Measurements from ENCODE around the gene CAMK2D.
A peak's percentile ranks its signal among the peaks of the same experiment; 100 is the strongest.

Gene CAMK2D

DNA sequence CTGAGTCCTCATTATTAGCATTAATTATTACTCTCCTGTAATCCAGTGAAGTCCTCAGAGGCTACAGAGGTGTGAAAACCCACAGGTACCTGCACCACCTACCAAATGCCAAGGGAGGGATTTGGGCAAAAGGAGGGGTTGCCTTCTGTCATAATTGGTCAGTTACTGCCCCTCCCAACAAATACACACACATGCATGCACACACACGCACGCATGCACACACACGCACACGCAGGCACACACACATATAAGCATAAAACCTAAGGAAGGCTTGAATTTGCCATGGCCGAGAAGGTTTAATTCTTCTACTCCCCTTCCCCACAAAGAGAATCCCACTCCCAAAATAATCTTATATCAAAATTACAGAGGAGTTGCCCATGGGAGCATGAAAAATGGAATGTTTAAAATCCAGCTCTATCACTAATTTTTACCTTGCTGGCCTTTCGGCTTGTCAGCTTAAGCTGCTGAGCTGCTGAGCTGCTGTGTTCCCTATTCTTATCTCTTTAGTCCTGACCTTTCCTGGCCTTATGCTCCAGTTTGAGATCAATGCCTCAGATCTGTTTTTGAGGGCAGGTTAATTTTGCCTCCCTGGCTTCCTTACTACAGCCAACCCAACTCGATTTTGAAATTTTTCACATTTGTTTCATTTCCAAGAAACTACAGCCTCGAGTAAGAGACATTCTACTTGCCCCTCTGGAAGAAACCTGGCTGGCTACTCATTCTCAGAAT is 95.0 kb downstream of the CAMK2D start:
- H3K27ac ChIP-seq (ENCODE audit: low read depth, low read length): no peak overlapping the region
- H2BK15ac ChIP-seq (replicated peaks; ENCODE audit: low read depth): no peak overlapping the region
- no peak overlapping the region for H3K9ac ChIP-seq (ENCODE audit: low read length)
- no peak overlapping the region for H3K4me2 ChIP-seq (ENCODE audit: low read length)
- no peak overlapping the region for H3K18ac ChIP-seq (ENCODE audit: low read length)
- no peaks in the 10 kb centered on the region for H3K79me1 ChIP-seq (ENCODE audit: low read length)
- no peaks in the 10 kb centered on the region for H3K79me2 ChIP-seq (ENCODE audit: control insufficient read depth, insufficient read depth, low read length)
- H3K36me3 ChIP-seq (ENCODE audit: control insufficient read depth, insufficient read depth, low read length): no peaks in the 10 kb centered on the region
- peaks cover 2% of the 10 kb centered on the region for H3K4me1 ChIP-seq (ENCODE audit: control insufficient read depth, low read depth, low read length)
- H4K5ac ChIP-seq (ENCODE audit: low read length): no peak overlapping the region
- H3K27me3 ChIP-seq (ENCODE audit: insufficient read depth, low read length, poor library complexity): no peaks in the 10 kb centered on the region
- H4K8ac ChIP-seq (ENCODE audit: low read depth, low read length): no peak overlapping the region
- H2BK120ac ChIP-seq (ENCODE audit: low read depth, low read length): no peak overlapping the region
- no peak overlapping the region for H2BK5ac ChIP-seq (ENCODE audit: low read length)
- H3K4me3 ChIP-seq (ENCODE audit: low read length): no peak overlapping the region
- no peak overlapping the region for H2AK5ac ChIP-seq (ENCODE audit: low read length)
- no CpG with 5 or more reads among the region's 8 CpGs for WGBS (ENCODE audit: extremely low coverage, insufficient coverage, low lambda C conversion rate)
- no peak overlapping the region for H3K23ac ChIP-seq (ENCODE audit: low read length)
- no peak for DNase-seq
- H3K56ac ChIP-seq (ENCODE audit: low read length): no peak overlapping the region
- no peak overlapping the region for H3K4ac ChIP-seq (ENCODE audit: low read depth, low read length)

DNA sequence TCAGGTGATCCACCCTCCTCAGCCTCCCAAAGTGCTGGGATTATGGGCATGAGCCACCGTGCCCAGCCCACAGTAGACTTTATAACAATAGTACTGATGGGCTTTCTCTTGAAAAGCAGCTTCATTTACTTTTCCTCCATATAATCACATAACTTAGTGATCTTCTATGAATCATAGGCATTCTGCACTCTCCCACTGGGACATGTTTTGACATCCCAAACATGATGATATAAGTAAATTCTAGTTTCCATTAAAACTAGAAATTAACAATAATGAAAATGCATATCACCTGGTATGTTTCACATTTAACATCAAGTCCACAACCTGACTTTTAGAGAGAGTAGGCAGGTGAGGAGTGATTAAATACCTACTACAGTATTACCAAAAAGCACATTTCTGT is 96.5 kb downstream of the CAMK2D start:
- DNase-seq: no peak
- Histone ChIP-seq H2BK5ac (ENCODE audit: low read length) (no peak overlapping the region), H3K27ac (ENCODE audit: low read depth, low read length) (no peak overlapping the region), H3K23ac (ENCODE audit: low read length) (no peak overlapping the region), H3K4me3 (ENCODE audit: low read length) (no peak overlapping the region), H3K4me2 (ENCODE audit: low read length) (no peak overlapping the region), H4K5ac (ENCODE audit: low read length) (no peak overlapping the region), H3K4me1 (ENCODE audit: control insufficient read depth, low read depth, low read length) (peaks cover 2% of the 10 kb centered on the region), H3K36me3 (ENCODE audit: control insufficient read depth, insufficient read depth, low read length) (no peaks in the 10 kb centered on the region), H2BK15ac (replicated peaks; ENCODE audit: low read depth) (no peak overlapping the region), H2AK5ac (ENCODE audit: low read length) (no peak overlapping the region), H2BK120ac (ENCODE audit: low read depth, low read length) (no peak overlapping the region), H3K4ac (ENCODE audit: low read depth, low read length) (no peak overlapping the region), H3K27me3 (ENCODE audit: insufficient read depth, low read length, poor library complexity) (no peaks in the 10 kb centered on the region), H3K9ac (ENCODE audit: low read length) (no peak overlapping the region), H3K79me1 (ENCODE audit: low read length) (no peaks in the 10 kb centered on the region), H3K18ac (ENCODE audit: low read length) (no peak overlapping the region), H4K8ac (ENCODE audit: low read depth, low read length) (no peak overlapping the region), H3K56ac (ENCODE audit: low read length) (no peak overlapping the region), H3K79me2 (ENCODE audit: control insufficient read depth, insufficient read depth, low read length) (no peaks in the 10 kb centered on the region)
- no CpG with 5 or more reads among the region's 1 CpG for WGBS (ENCODE audit: extremely low coverage, insufficient coverage, low lambda C conversion rate)

DNA sequence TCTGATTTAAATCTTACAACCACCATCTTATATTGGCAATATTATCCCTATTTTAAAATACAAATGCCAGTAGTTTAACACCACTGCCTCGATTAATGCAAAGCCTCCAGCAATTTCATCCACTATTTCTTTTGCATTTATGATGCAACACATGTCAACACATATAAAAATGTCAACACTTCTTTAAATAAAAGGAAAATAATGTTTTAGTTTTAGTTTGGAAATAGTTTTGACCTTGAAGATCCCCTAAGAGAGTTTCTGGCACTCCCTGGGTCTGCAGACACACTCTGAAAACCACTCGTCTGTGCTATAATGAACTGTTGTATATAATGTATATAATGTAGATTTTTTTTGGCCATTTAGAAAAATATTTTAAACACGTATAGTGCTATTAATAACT is 99.0 kb downstream of the CAMK2D start:
- Histone ChIP-seq H4K8ac (ENCODE audit: low read depth, low read length) (no peak overlapping the region), H3K4me2 (ENCODE audit: low read length) (no peak overlapping the region), H2BK5ac (ENCODE audit: low read length) (no peak overlapping the region), H3K4ac (ENCODE audit: low read depth, low read length) (no peak overlapping the region), H2AK5ac (ENCODE audit: low read length) (no peak overlapping the region), H3K18ac (ENCODE audit: low read length) (no peak overlapping the region), H3K79me1 (ENCODE audit: low read length) (no peaks in the 10 kb centered on the region), H3K36me3 (ENCODE audit: control insufficient read depth, insufficient read depth, low read length) (no peaks in the 10 kb centered on the region), H3K9ac (ENCODE audit: low read length) (no peak overlapping the region), H3K27me3 (ENCODE audit: insufficient read depth, low read length, poor library complexity) (no peaks in the 10 kb centered on the region), H3K23ac (ENCODE audit: low read length) (no peak overlapping the region), H2BK120ac (ENCODE audit: low read depth, low read length) (no peak overlapping the region), H3K27ac (ENCODE audit: low read depth, low read length) (no peak overlapping the region), H4K5ac (ENCODE audit: low read length) (no peak overlapping the region), H2BK15ac (replicated peaks; ENCODE audit: low read depth) (no peak overlapping the region), H3K4me1 (ENCODE audit: control insufficient read depth, low read depth, low read length) (peaks cover 5% of the 10 kb centered on the region), H3K56ac (ENCODE audit: low read length) (no peak overlapping the region), H3K79me2 (ENCODE audit: control insufficient read depth, insufficient read depth, low read length) (no peaks in the 10 kb centered on the region), H3K4me3 (ENCODE audit: low read length) (no peak overlapping the region)
- WGBS (ENCODE audit: extremely low coverage, insufficient coverage, low lambda C conversion rate): 100% methylated on average over 1 of the region's 3 CpGs
- no peak for DNase-seq

DNA sequence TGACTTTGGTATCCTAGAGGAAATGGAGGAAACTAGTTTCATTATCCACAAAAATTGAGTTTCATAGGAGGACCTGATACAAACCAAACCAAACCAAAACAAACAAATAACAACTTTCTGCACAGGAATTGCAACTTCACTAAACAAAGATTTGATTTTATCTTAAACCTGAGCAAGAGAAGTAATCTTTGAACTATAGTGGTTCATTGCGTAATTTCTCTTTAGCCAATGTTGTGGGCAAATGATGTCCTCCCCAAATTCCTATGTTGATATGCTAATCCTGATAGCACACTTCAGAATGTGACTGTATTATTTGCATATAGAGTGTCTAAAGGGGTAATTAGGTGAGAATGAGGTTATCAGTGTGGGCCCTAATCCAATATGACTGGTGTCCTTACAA is 102.4 kb downstream of the CAMK2D start:
- no peak overlapping the region for H2AK5ac ChIP-seq (ENCODE audit: low read length)
- H3K9ac ChIP-seq (ENCODE audit: low read length): no peak overlapping the region
- H3K27me3 ChIP-seq (ENCODE audit: insufficient read depth, low read length, poor library complexity): no peaks in the 10 kb centered on the region
- H3K79me2 ChIP-seq (ENCODE audit: control insufficient read depth, insufficient read depth, low read length): no peaks in the 10 kb centered on the region
- no peaks in the 10 kb centered on the region for H3K79me1 ChIP-seq (ENCODE audit: low read length)
- no peak overlapping the region for H2BK5ac ChIP-seq (ENCODE audit: low read length)
- WGBS (ENCODE audit: extremely low coverage, insufficient coverage, low lambda C conversion rate): no CpG with 5 or more reads among the region's 1 CpG
- no peak overlapping the region for H3K4ac ChIP-seq (ENCODE audit: low read depth, low read length)
- H2BK15ac ChIP-seq (replicated peaks; ENCODE audit: low read depth): no peak overlapping the region
- no peak overlapping the region for H3K4me3 ChIP-seq (ENCODE audit: low read length)
- H3K27ac ChIP-seq (ENCODE audit: low read depth, low read length): no peak overlapping the region
- H3K4me1 ChIP-seq (ENCODE audit: control insufficient read depth, low read depth, low read length): peaks cover 4% of the 10 kb centered on the region
- no peak overlapping the region for H3K56ac ChIP-seq (ENCODE audit: low read length)
- no peak overlapping the region for H4K8ac ChIP-seq (ENCODE audit: low read depth, low read length)
- no peak overlapping the region for H3K4me2 ChIP-seq (ENCODE audit: low read length)
- H3K18ac ChIP-seq (ENCODE audit: low read length): no peak overlapping the region
- no peaks in the 10 kb centered on the region for H3K36me3 ChIP-seq (ENCODE audit: control insufficient read depth, insufficient read depth, low read length)
- DNase-seq: peak; percentile 86
- no peak overlapping the region for H2BK120ac ChIP-seq (ENCODE audit: low read depth, low read length)
- H3K23ac ChIP-seq (ENCODE audit: low read length): no peak overlapping the region
- H4K5ac ChIP-seq (ENCODE audit: low read length): no peak overlapping the region

DNA sequence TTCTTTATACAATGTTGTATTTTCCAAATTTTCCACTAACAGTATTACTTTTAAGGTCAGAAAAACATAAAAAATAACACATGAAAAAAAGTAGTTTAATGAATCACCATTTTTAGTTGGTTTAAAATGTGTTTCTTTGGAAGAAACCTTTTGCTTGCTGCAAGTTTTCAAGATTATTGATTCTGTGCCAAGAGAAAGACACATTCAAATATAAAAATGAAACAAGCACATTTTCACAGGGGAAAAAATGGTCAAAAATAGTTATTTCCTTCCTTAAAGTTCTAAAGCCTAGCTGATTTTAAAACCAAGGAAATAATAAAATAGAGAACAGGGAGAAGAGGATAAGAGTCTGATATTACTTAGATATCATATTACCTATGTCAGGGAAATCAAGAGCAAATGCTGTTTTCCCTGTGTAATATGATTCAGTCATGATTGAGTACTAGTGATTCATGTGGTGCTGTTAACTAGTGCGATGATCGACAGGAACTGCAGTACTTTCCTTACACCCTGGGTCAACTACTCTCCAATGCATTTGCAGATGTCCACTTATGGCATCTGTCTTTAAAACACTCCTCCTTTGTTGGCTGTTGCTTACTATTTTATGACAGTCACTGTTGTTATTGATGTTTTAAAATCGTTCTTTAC is 103.8 kb downstream of the CAMK2D start:
- H2BK120ac ChIP-seq (ENCODE audit: low read depth, low read length): no peak overlapping the region
- H3K9ac ChIP-seq (ENCODE audit: low read length): no peak overlapping the region
- no peak overlapping the region for H3K4ac ChIP-seq (ENCODE audit: low read depth, low read length)
- H4K5ac ChIP-seq (ENCODE audit: low read length): no peak overlapping the region
- no CpG with 5 or more reads among the region's 3 CpGs for whole genome bisulfite sequencing (ENCODE audit: extremely low coverage, insufficient coverage, low lambda C conversion rate)
- H3K4me2 ChIP-seq (ENCODE audit: low read length): no peak overlapping the region
- no peak overlapping the region for H3K56ac ChIP-seq (ENCODE audit: low read length)
- no peak for DNase-seq
- H3K27me3 ChIP-seq (ENCODE audit: insufficient read depth, low read length, poor library complexity): no peaks in the 10 kb centered on the region
- no peak overlapping the region for H3K4me3 ChIP-seq (ENCODE audit: low read length)
- H3K4me1 ChIP-seq (ENCODE audit: control insufficient read depth, low read depth, low read length): peaks cover 4% of the 10 kb centered on the region
- no peak overlapping the region for H2BK5ac ChIP-seq (ENCODE audit: low read length)
- no peak overlapping the region for H3K23ac ChIP-seq (ENCODE audit: low read length)
- no peaks in the 10 kb centered on the region for H3K79me2 ChIP-seq (ENCODE audit: control insufficient read depth, insufficient read depth, low read length)
- no peak overlapping the region for H4K8ac ChIP-seq (ENCODE audit: low read depth, low read length)
- H3K36me3 ChIP-seq (ENCODE audit: control insufficient read depth, insufficient read depth, low read length): no peaks in the 10 kb centered on the region
- no peak overlapping the region for H3K18ac ChIP-seq (ENCODE audit: low read length)
- no peak overlapping the region for H2AK5ac ChIP-seq (ENCODE audit: low read length)
- no peaks in the 10 kb centered on the region for H3K79me1 ChIP-seq (ENCODE audit: low read length)
- H2BK15ac ChIP-seq (replicated peaks; ENCODE audit: low read depth): no peak overlapping the region
- H3K27ac ChIP-seq (ENCODE audit: low read depth, low read length): no peak overlapping the region

Data from mesendoderm (in vitro differentiated cells).